Thyroid gland (tissue), 4 donors: Measurements from ENCODE around the gene BRAF. TPM values are rescaled to one million over a fixed set of nuclear protein-coding genes. Genes with fewer than 3 reads are reported as not detected.

Experiments used
- DNase-seq, 2 donors: peaks; one replicate each; pipeline ENCODE4 v3.0.0-alpha.2; 2019
- H3K27ac ChIP-seq, 3 donors: fragments of 200-600 bp; sonication (generic); 1 replicate in 2 of 3; 2 replicates in 1 of 3; pipeline ENCODE4 v1.5.1; 2016 to 2019; ENCODE audit warnings: mild to moderate bottlenecking in 1 of 3, moderate library complexity in 1 of 3
- H3K27me3 ChIP-seq: fragments of 200-600 bp; sonication (generic); one replicate; pipeline ENCODE4 v1.5.1; 2019
- H3K36me3 ChIP-seq, 2 donors: fragments of 200-600 bp; sonication (generic); one replicate each; pipeline ENCODE4 v1.5.1; 2016 to 2019
- H3K4me1 ChIP-seq, 2 donors: fragments of 200-600 bp; sonication (generic); one replicate each; pipeline ENCODE4 v1.5.1; 2017 to 2019
- H3K4me3 ChIP-seq, 3 donors: fragments of 200-600 bp; sonication (generic); replicated peaks in 1 of 3; 1 replicate in 2 of 3; 2 replicates in 1 of 3; pipeline ENCODE4 v1.5.1; 2016; ENCODE audit warnings: mild to moderate bottlenecking in 1 of 3
- H3K9me3 ChIP-seq: fragments of 200-600 bp; sonication (generic); one replicate; pipeline ENCODE4 v1.5.1; 2017
- POLR2A ChIP-seq, 2 donors: fragments of 450-650 bp; IDR thresholded peaks; one replicate each; pipeline ENCODE4 v1.6.1; 2017; ENCODE audit warnings: antibody characterized with exemption in 2 of 2, mild to moderate bottlenecking in 2 of 2, moderate library complexity in 1 of 2
- WGBS, 2 donors: methylation state at CpG; one replicate each; pipeline ENCODE4 v1.1.5; 2017; 5-methylcytosine and 5-hydroxymethylcytosine counted together
- intact Hi-C: fragments of 100-400 bp; cut with DNase I; formaldehyde crosslinking; loops from one replicate; pipeline ENCODE4 v1.15.1; 2023
- total RNA-seq, 4 donors: library from RNA; depleted of rRNA; stranded (reverse); fragments of >200 nt; gene quantifications; one replicate each; pipeline ENCODE4 v1.2.3, GENCODE V29; 2016
- TF ChIP-seq, protein P1 (sequence below), 6 experiments: fragments of 200-600 bp in 3 of 6; fragments of 450-650 bp in 3 of 6; sonication (generic) in 3 of 6; IDR thresholded peaks; one replicate each; pipeline ENCODE4 v1.5.1; 2016 to 2019; ENCODE audit warnings: antibody characterized with exemption in 6 of 6, mild to moderate bottlenecking in 2 of 6, inconsistent platforms in 1 of 6, moderate library complexity in 1 of 6

BRAF gene
- total RNA-seq, 4 donors from 2014 or later: 71.5 to 135 (median 102) TPM

DNA sequence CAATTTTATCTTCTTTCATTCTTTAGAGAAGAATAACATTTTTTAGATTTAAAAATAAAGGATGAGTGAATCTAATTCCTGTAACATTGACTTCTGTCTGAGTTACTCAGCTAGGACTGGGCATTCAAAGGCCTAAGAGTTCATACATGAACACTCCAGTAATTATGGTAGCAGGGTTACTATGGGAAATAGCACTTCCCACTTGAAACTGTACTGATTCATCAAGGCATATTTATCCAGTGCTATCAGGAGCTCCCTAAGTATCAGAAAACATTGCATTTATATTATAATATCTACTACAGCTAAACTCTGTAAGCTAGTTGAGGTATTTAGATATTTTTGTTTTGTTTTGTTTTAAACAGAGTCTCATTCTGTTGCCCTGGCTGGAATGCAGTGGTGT, 186.4 kb downstream of the BRAF start:
- TF ChIP-seq, protein P1, sequence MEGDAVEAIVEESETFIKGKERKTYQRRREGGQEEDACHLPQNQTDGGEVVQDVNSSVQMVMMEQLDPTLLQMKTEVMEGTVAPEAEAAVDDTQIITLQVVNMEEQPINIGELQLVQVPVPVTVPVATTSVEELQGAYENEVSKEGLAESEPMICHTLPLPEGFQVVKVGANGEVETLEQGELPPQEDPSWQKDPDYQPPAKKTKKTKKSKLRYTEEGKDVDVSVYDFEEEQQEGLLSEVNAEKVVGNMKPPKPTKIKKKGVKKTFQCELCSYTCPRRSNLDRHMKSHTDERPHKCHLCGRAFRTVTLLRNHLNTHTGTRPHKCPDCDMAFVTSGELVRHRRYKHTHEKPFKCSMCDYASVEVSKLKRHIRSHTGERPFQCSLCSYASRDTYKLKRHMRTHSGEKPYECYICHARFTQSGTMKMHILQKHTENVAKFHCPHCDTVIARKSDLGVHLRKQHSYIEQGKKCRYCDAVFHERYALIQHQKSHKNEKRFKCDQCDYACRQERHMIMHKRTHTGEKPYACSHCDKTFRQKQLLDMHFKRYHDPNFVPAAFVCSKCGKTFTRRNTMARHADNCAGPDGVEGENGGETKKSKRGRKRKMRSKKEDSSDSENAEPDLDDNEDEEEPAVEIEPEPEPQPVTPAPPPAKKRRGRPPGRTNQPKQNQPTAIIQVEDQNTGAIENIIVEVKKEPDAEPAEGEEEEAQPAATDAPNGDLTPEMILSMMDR (IDR thresholded peaks at IDR 0.05): no peak
- TF ChIP-seq POLR2A (IDR thresholded peaks at IDR 0.05): no peak
- no peaks in the 10 kb centered on the region for H3K9me3 ChIP-seq
- H3K4me1 ChIP-seq: peaks cover 0 to 7% of the 10 kb centered on the region in 2 donors
- no peak overlapping the region for H3K4me3 ChIP-seq
- H3K27ac ChIP-seq: peak overlapping the region in 2 of 3 donors; percentile 26 to 27
- intact Hi-C loops: no loop called here
- no peak for DNase-seq
- no peaks in the 10 kb centered on the region for H3K27me3 ChIP-seq
- H3K36me3 ChIP-seq: peaks cover 0 to 4% of the 10 kb centered on the region in 2 donors

DNA sequence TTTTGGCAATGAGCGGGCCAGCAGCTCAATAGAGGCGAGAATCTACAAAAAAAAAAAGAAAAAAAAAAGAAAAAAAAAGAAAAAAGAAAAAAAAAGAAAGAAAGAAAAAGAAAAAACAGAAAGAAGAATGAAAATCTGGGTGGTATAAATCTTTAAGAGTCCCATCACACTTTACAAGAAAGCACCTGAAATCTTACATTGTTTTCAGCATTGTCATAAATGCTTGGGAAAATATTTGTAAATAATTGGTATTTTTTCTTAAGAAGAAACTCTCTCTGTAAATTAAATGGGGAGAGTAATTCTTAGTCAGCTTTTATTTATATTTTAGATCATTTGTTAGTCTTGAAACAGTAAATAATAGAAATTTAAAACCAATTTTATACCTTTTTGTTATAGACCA, 190.0 kb downstream of the BRAF start:
- Histone ChIP-seq H3K36me3 (peaks cover 0 to 4% of the 10 kb centered on the region in 2 donors), H3K4me1 (peaks cover 14 to 15% of the 10 kb centered on the region in 2 donors), H3K27me3 (no peaks in the 10 kb centered on the region), H3K27ac (no peak overlapping the region), H3K4me3 (no peak overlapping the region), H3K9me3 (no peaks in the 10 kb centered on the region)
- DNase-seq: no peak
- TF ChIP-seq POLR2A (IDR thresholded peaks at IDR 0.05): no peak
- TF ChIP-seq, protein P1 (IDR thresholded peaks at IDR 0.05): no peak
- intact Hi-C loops: no loop called here
- WGBS, 2 donors: 91 to 93% methylated on average over 2 of the region's 2 CpGs

DNA sequence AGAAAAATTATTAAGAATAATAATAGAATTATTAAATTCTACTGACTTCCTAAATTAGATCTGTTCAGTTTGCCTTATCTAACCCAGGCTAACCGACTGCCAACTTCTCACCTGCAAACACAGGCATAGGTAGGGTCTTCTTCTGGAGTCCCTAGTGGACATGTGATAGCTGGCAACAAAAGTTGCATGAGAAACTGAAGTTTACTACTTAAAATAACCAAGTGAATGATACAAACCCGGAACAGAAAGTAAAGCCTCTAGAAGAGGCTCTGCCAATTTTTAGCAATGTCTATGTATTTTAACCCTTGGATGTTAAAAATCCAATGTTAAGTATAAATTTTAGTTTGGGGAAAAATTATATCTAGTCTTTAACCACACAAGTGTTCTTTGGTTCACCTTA, 190.6 kb downstream of the BRAF start:
- peaks cover 14 to 16% of the 10 kb centered on the region in 2 donors for H3K4me1 ChIP-seq
- no peak overlapping the region for H3K4me3 ChIP-seq
- DNase-seq: no peak
- no peaks in the 10 kb centered on the region for H3K36me3 ChIP-seq
- intact Hi-C loops: no loop called here
- no peaks in the 10 kb centered on the region for H3K27me3 ChIP-seq
- no peak overlapping the region for H3K27ac ChIP-seq
- TF ChIP-seq, protein P1 (IDR thresholded peaks at IDR 0.05): no peak
- no peak for TF ChIP-seq POLR2A (IDR thresholded peaks at IDR 0.05)
- H3K9me3 ChIP-seq: no peaks in the 10 kb centered on the region
- WGBS, 2 donors: 53 to 56% methylated on average over 2 of the region's 2 CpGs

DNA sequence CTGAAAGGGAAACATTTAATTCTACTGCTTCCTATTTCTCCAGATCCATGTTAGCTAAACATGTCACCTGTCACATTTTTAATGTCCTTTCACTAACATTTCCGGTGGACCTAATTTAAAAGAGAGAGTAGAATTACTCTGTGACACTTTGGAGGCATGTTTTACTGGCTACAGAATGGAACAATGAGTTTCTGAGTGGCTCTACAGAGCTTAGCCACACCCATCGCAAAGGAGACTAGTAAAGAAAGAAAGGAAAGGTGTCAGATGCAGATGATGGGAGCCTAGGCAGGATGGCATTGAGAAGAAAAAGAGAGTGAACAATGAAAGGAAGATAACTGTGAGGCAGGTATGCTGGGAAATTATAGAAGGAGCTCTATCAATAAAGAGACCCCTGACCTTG, 192.3 kb downstream of the BRAF start:
- WGBS, 2 donors: 26 to 48% methylated on average over 2 of the region's 2 CpGs
- Histone ChIP-seq H3K4me1 (peaks cover 19 to 20% of the 10 kb centered on the region in 2 donors), H3K36me3 (no peaks in the 10 kb centered on the region), H3K27ac (peak overlapping the region in 1 of 3 donors; percentile 65), H3K4me3 (no peak overlapping the region), H3K27me3 (no peaks in the 10 kb centered on the region), H3K9me3 (no peaks in the 10 kb centered on the region)
- TF ChIP-seq POLR2A (IDR thresholded peaks at IDR 0.05): no peak
- TF ChIP-seq, protein P1 (IDR thresholded peaks at IDR 0.05): no peak
- intact Hi-C loops: no loop called here
- peak; percentile 42 to 45 for DNase-seq

DNA sequence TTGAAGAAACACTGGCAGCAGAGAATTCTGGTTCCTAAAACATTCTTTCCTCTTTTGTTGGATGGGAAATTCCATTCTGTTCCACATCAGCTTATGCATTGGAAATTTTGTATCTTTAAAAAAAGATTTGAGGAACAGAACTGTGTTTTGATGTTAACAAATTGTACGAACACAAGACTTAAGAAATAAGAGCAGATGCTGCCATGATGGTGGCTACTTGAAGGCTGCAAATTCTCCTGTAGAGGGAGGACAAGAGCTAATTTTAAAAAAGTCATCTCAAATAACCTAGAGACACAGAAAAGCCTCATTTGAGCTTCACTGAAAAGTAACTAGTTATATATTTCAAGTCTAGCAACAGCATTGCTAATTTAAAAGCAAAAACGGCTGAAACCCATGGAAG, 198.4 kb downstream of the BRAF start:
- Histone ChIP-seq H3K27me3 (no peaks in the 10 kb centered on the region), H3K9me3 (no peaks in the 10 kb centered on the region), H3K4me1 (peaks cover 41 to 42% of the 10 kb centered on the region in 2 donors), H3K36me3 (peaks cover 0 to 2% of the 10 kb centered on the region in 2 donors), H3K4me3 (no peak overlapping the region), H3K27ac (no peak overlapping the region)
- DNase-seq: no peak
- WGBS, 2 donors: 78 to 82% methylated on average over 2 of the region's 2 CpGs
- no peak for TF ChIP-seq POLR2A (IDR thresholded peaks at IDR 0.05)
- TF ChIP-seq, protein P1 (IDR thresholded peaks at IDR 0.05): peak in 4 of 6 experiments; percentile 19 to 56 (median 46)
- intact Hi-C loops: no loop called here
